Caco-2 (cell line): ENCODE data around the gene TUBB3. TPM values are rescaled to one million over a fixed set of nuclear protein-coding genes. Genes with fewer than 3 reads are reported as not detected.
"Not testable (repeated sequence)": the region's sequence is repeated elsewhere in the genome, so short reads cannot be mapped to it uniquely, and the experiment has no call there.

Experiments
- Bru-seq: library from RNA; stranded (reverse); fragments of 400-500 nt; gene quantifications from one replicate; lab custom pipeline; 2021; lab: Mats Ljungman, UMichigan
- BruChase-seq, 2 experiments: library from RNA; stranded (reverse); fragments of 400-500 nt; gene quantifications; one replicate each; lab custom pipeline; 2021; lab: Mats Ljungman, UMichigan
- BruUV-seq: library from RNA; stranded (reverse); fragments of 400-500 nt; replicated peaks from 2 replicates; lab custom pipeline; 2021; lab: Mats Ljungman, UMichigan
- CTCF ChIA-PET: fragments of 300-600 bp; sonication (Branson Sonifier 250); formaldehyde crosslinking; loops from one replicate; lab custom pipeline; 2022; ENCODE audit warnings: antibody characterized with exemption; lab: Charles Lee
- POLR2A ChIA-PET: fragments of 300-600 bp; sonication (Branson Sonifier 250); formaldehyde crosslinking; loops from one replicate; lab custom pipeline; 2022; ENCODE audit warnings: antibody characterized with exemption; lab: Charles Lee
- DNase-seq, 2 experiments: peaks; one replicate each; pipeline versions ENCODE4 v3.0.0 to v3.0.0-alpha.2; 2020 to 2022
- H3K27me3 ChIP-seq: replicated peaks from 2 replicates; pipeline ENCODE4 v1.6.0; 2011; ENCODE audit warnings: low read length; ENCODE audit not compliant: control insufficient read depth, insufficient read depth
- H3K36me3 ChIP-seq: 2 replicates; pipeline ENCODE4 v1.5.1; 2011; ENCODE audit warnings: low read length; ENCODE audit not compliant: control insufficient read depth, insufficient read depth
- H3K4me1 ChIP-seq: fragments of 250-450 bp; sonication (Bioruptor Pico); 2 replicates; pipeline ENCODE4 v1.5.1; 2020; ENCODE audit warnings: mild to moderate bottlenecking
- H3K4me3 ChIP-seq: 2 replicates; pipeline ENCODE4 v1.5.1; 2011; ENCODE audit warnings: low read depth, mild to moderate bottlenecking, control low read depth, low read length
- H3K9me3 ChIP-seq: fragments of 250-450 bp; sonication (Bioruptor Pico); 2 replicates; pipeline ENCODE4 v1.5.1; 2020; ENCODE audit warnings: mild to moderate bottlenecking, moderate library complexity
- H3K27ac Mint-ChIP-seq: one replicate; pipeline ENCODE4 v1.8.0; 2022; ENCODE audit warnings: mixed read lengths; ENCODE audit not compliant: unreplicated experiment
- H3K27me3 Mint-ChIP-seq: one replicate; pipeline ENCODE4 v1.8.0; 2022; ENCODE audit warnings: mixed read lengths; ENCODE audit not compliant: insufficient read depth, unreplicated experiment
- H3K36me3 Mint-ChIP-seq: one replicate; pipeline ENCODE4 v1.8.0; 2022; ENCODE audit warnings: mild to moderate bottlenecking, mixed read lengths; ENCODE audit not compliant: insufficient read depth, unreplicated experiment
- H3K4me1 Mint-ChIP-seq: one replicate; pipeline ENCODE4 v1.8.0; 2022; ENCODE audit warnings: low read depth, mixed read lengths; ENCODE audit not compliant: unreplicated experiment
- H3K4me3 Mint-ChIP-seq: one replicate; pipeline ENCODE4 v1.8.0; 2022; ENCODE audit warnings: mild to moderate bottlenecking, moderate library complexity, mixed read lengths; ENCODE audit not compliant: unreplicated experiment
- H3K9me3 Mint-ChIP-seq: one replicate; pipeline ENCODE4 v1.8.0; 2022; ENCODE audit warnings: mixed read lengths; ENCODE audit not compliant: unreplicated experiment
- CTCF ChIP-seq, 2 experiments: fragments of 200-600 bp in 1 of 2; IDR thresholded peaks; 1 replicate in 1 of 2; 2 replicates in 1 of 2; pipeline versions ENCODE4 v1.5.1 to v1.8.0; 2011 to 2022; ENCODE audit warnings: antibody characterized with exemption in 1 of 2, control low read depth in 1 of 2, inconsistent platforms in 1 of 2, low read depth in 1 of 2, low read length in 1 of 2, mild to moderate bottlenecking in 1 of 2, moderate library complexity in 1 of 2; ENCODE audit not compliant: insufficient read depth in 1 of 2, severe bottlenecking in 1 of 2, unreplicated experiment in 1 of 2
- intact Hi-C: fragments of 100-400 bp; cut with micrococcal nuclease; formaldehyde crosslinking; loops from one replicate; pipeline ENCODE4 v1.10.0; 2022; ENCODE audit not compliant: unreplicated experiment
- long read RNA-seq: library from polyadenylated mRNA; stranded (forward); transcript quantifications from one replicate; pipeline ENCODE4 v2.0.0, GENCODE V29; 2022
- total RNA-seq: library from RNA; stranded (reverse); gene quantifications from 2 replicates; pipeline ENCODE4 v1.2.3, GENCODE V29; 2022

Gene TUBB3
- total RNA-seq: 31.3 and 37.5 TPM in 2 replicates
- Bru-seq, nascent RNA: percentile 27 among the genes with signal in this experiment
- BruChase-seq, experiment 1, labeled RNA remaining after a 2-hour chase: percentile 25 among the genes with signal in this experiment
- percentile 37 among the genes with signal in this experiment for BruChase-seq, experiment 2, labeled RNA remaining after a 6-hour chase
- long read RNA-seq, transcript TUBB3-201 (4 exons, 1,769 nt): major isoform, 30 of 39 reads
- long read RNA-seq, partial matches to known transcripts: 9 of 39 reads
- long read RNA-seq, other reads (novel, unspliced or antisense): 0 of 39 reads

GRCh38 chr16:89922884-89923639 is at the start of gene TUBB3:
Gene TUBB3 (plus strand): TSS chr16:89923342. CDS start chr16:89923402, 60 bp downstream.
- intact Hi-C loops: loop anchor here (10.0 kb wide), 1 partner anchor 98 kb away; the partner anchor contains the start of gene SPIRE2
- Mint-ChIP-seq H3K27me3 (no peaks in the 10 kb centered on the region), H3K4me1 (peaks cover 6% of the 10 kb centered on the region), H3K9me3 (no peaks in the 10 kb centered on the region), H3K27ac (peak within 1 kb of the TSS; percentile 73), H3K36me3 (peaks cover 34% of the 10 kb centered on the region), H3K4me3 (peak within 1 kb of the TSS; percentile 85)
- TF ChIP-seq CTCF (IDR thresholded peaks at IDR 0.05; ENCODE audit: insufficient read depth in 1 of 2, low read depth in 1 of 2, low read length in 1 of 2, severe bottlenecking in 1 of 2, unreplicated experiment in 1 of 2): peak in 1 of 2 experiments; percentile 1
- CTCF ChIA-PET: interaction anchor here (0.5 to 0.7 kb wide), 7 partner anchors 50 to 1237 kb away, joined by 3 to 8 read pairs (median 3); partner anchors contain the start of gene DBNDD1
- BruUV-seq: no TSS peak
- no peaks in the 10 kb centered on the region for H3K9me3 ChIP-seq
- POLR2A ChIA-PET: interaction anchor here (0.6 to 1.5 kb wide), 10 partner anchors 12 to 221 kb away, joined by 3 to 13 read pairs (median 5); partner anchors contain the start of genes SPATA2L and TCF25
- no peaks in the 10 kb centered on the region for H3K36me3 ChIP-seq
- peak within 1 kb of the TSS; percentile 72 for H3K4me3 ChIP-seq
- H3K27me3 ChIP-seq: 0 out of 2 replicates have a peak, but pooled peaks cover 2% of the 10 kb centered on the region
- H3K4me1 ChIP-seq: peaks cover 35% of the 10 kb centered on the region
- DNase-seq: peak; percentile 80 to 90

- CTCF ChIA-PET: interaction anchor here (0.6 to 2.1 kb wide), 4 partner anchors 13 to 174 kb away, joined by 3 to 16 read pairs (median 4); partner anchors contain the start of gene SPATA2L
- Mint-ChIP-seq H3K4me3 (peak overlapping the region; percentile 87), H3K9me3 (no peaks in the 10 kb centered on the region), H3K36me3 (peaks cover 53% of the 10 kb centered on the region), H3K27ac (peak overlapping the region; percentile 94), H3K4me1 (peaks cover 7% of the 10 kb centered on the region), H3K27me3 (no peaks in the 10 kb centered on the region)
- Histone ChIP-seq H3K27me3 (no peaks in the 10 kb centered on the region), H3K9me3 (peaks cover 3% of the 10 kb centered on the region; the same call in 1 of the 2 replicates), H3K4me1 (peaks cover 11% of the 10 kb centered on the region), H3K36me3 (peaks cover 6% of the 10 kb centered on the region), H3K4me3 (peak overlapping the region; percentile 100)
- no peak for TF ChIP-seq CTCF (IDR thresholded peaks at IDR 0.05; ENCODE audit: insufficient read depth in 1 of 2, low read depth in 1 of 2, low read length in 1 of 2, severe bottlenecking in 1 of 2, unreplicated experiment in 1 of 2)
- POLR2A ChIA-PET: interaction anchor here (0.5 to 1.4 kb wide), 12 partner anchors 15 to 1211 kb away, joined by 3 to 11 read pairs (median 4); partner anchors contain the start of genes DBNDD1, MC1R, MVD and TUBB3
- intact Hi-C loops: loop anchor here (2.0 kb wide), 1 partner anchor 47 kb away; no protein-coding TSS in a partner anchor
- peak; percentile 95 to 98 for DNase-seq
- no TSS peak for BruUV-seq
These were observed 49.0 kb upstream of the TUBB3 start for GRCh38 chr16:89873972-89874689.

GRCh38 chr16:89879123-89879522 is 44.0 kb upstream of the TUBB3 start:
- H3K36me3 ChIP-seq: peaks cover 11% of the 10 kb centered on the region
- BruUV-seq, POLR2A ChIA-PET, H3K4me1 ChIP-seq, intact Hi-C loops, H3K27ac Mint-ChIP-seq, H3K27me3 ChIP-seq, H3K4me3 Mint-ChIP-seq, H3K9me3 Mint-ChIP-seq, H3K27me3 Mint-ChIP-seq, H3K9me3 ChIP-seq, H3K4me1 Mint-ChIP-seq, H3K4me3 ChIP-seq, DNase-seq: not testable (repeated sequence)
- H3K36me3 Mint-ChIP-seq: peaks cover 66% of the 10 kb centered on the region
- CTCF ChIA-PET: interaction anchor here (0.6 kb wide), 1 partner anchor 32 kb away, joined by 3 read pairs; no protein-coding TSS in a partner anchor
